HEK293 (cell line): Measurements from ENCODE around the gene JCAD.

ENCODE experiments used
- EGR2 ChIP-seq: fragments of 450-650 bp; formaldehyde crosslinking; IDR thresholded peaks from 2 replicates; pipeline ENCODE4 v1.5.1; 2016; ENCODE audit warnings: low read depth, missing biosample characterization, missing genetic modification characterization
- GLIS1 ChIP-seq: fragments of 450-650 bp; formaldehyde crosslinking; IDR thresholded peaks from 2 replicates; pipeline ENCODE4 v1.5.1; 2016; ENCODE audit warnings: missing biosample characterization, missing genetic modification characterization
- KLF1 ChIP-seq: fragments of 450-650 bp; formaldehyde crosslinking; IDR thresholded peaks from 2 replicates; pipeline ENCODE4 v1.5.1; 2016; ENCODE audit warnings: missing biosample characterization, missing genetic modification characterization
- KLF16 ChIP-seq: fragments of 450-650 bp; formaldehyde crosslinking; IDR thresholded peaks from 2 replicates; pipeline ENCODE4 v1.5.1; 2017; ENCODE audit warnings: missing biosample characterization, missing genetic modification characterization
- ZBTB49 ChIP-seq: fragments of 450-650 bp; formaldehyde crosslinking; IDR thresholded peaks from 2 replicates; pipeline ENCODE4 v1.5.1; 2016; ENCODE audit warnings: missing biosample characterization, missing genetic modification characterization, low read depth
- ZFHX2 ChIP-seq: fragments of 450-650 bp; formaldehyde crosslinking; conservative IDR thresholded peaks from 2 replicates; pipeline ENCODE4 v1.5.1; 2016; ENCODE audit warnings: missing biosample characterization, missing genetic modification characterization
- ZFP37 ChIP-seq: fragments of 450-650 bp; formaldehyde crosslinking; IDR thresholded peaks from 2 replicates; pipeline ENCODE4 v1.5.1; 2016; ENCODE audit warnings: missing biosample characterization, missing genetic modification characterization
- ZNF10 ChIP-seq: fragments of 450-650 bp; formaldehyde crosslinking; IDR thresholded peaks from 2 replicates; pipeline ENCODE4 v1.5.1; 2017; ENCODE audit warnings: missing biosample characterization, missing genetic modification characterization
- ZNF114 ChIP-seq: fragments of 450-650 bp; formaldehyde crosslinking; IDR thresholded peaks from 2 replicates; pipeline ENCODE4 v1.5.0; 2017; ENCODE audit warnings: missing biosample characterization, missing genetic modification characterization
- ZNF169 ChIP-seq: fragments of 450-650 bp; formaldehyde crosslinking; IDR thresholded peaks from 2 replicates; pipeline ENCODE4 v1.5.1; 2016; ENCODE audit warnings: missing biosample characterization, missing genetic modification characterization
- ZNF24 ChIP-seq: fragments of 450-650 bp; formaldehyde crosslinking; IDR thresholded peaks from 2 replicates; pipeline ENCODE4 v1.5.1; 2016; ENCODE audit warnings: missing biosample characterization, missing genetic modification characterization
- ZNF302 ChIP-seq: fragments of 450-650 bp; formaldehyde crosslinking; IDR thresholded peaks from 2 replicates; pipeline ENCODE4 v1.5.1; 2016; ENCODE audit warnings: missing biosample characterization, missing genetic modification characterization, low read depth
- ZNF366 ChIP-seq: fragments of 450-650 bp; formaldehyde crosslinking; conservative IDR thresholded peaks from 2 replicates; pipeline ENCODE4 v1.5.1; 2016; ENCODE audit warnings: missing biosample characterization, missing genetic modification characterization
- ZNF394 ChIP-seq: fragments of 450-650 bp; formaldehyde crosslinking; IDR thresholded peaks from 2 replicates; pipeline ENCODE4 v1.5.1; 2016; ENCODE audit warnings: missing biosample characterization, missing genetic modification characterization, mild to moderate bottlenecking, moderate library complexity, borderline replicate concordance
- ZNF404 ChIP-seq: fragments of 450-650 bp; formaldehyde crosslinking; IDR thresholded peaks from 2 replicates; pipeline ENCODE4 v1.5.1; 2017; ENCODE audit warnings: missing biosample characterization, missing genetic modification characterization
- ZNF555 ChIP-seq: fragments of 450-650 bp; formaldehyde crosslinking; conservative IDR thresholded peaks from 2 replicates; pipeline ENCODE4 v1.5.1; 2017; ENCODE audit warnings: missing biosample characterization, mild to moderate bottlenecking, missing genetic modification characterization, inconsistent platforms
- ZNF596 ChIP-seq: fragments of 450-650 bp; IDR thresholded peaks from 2 replicates; pipeline ENCODE4 v1.5.0; 2018; ENCODE audit warnings: missing biosample characterization, mild to moderate bottlenecking, missing genetic modification characterization, moderate library complexity
- ZNF623 ChIP-seq: fragments of 450-650 bp; formaldehyde crosslinking; IDR thresholded peaks from 2 replicates; pipeline ENCODE4 v1.5.1; 2016; ENCODE audit warnings: missing biosample characterization, missing genetic modification characterization
- ZNF664 ChIP-seq: fragments of 450-650 bp; formaldehyde crosslinking; IDR thresholded peaks from 2 replicates; pipeline ENCODE4 v1.5.1; 2016; ENCODE audit warnings: missing biosample characterization, missing genetic modification characterization
- ZNF670 ChIP-seq: fragments of 450-650 bp; formaldehyde crosslinking; IDR thresholded peaks from 2 replicates; pipeline ENCODE4 v1.5.1; 2016; ENCODE audit warnings: missing biosample characterization, missing genetic modification characterization, low read depth
- ZNF837 ChIP-seq: fragments of 450-650 bp; formaldehyde crosslinking; IDR thresholded peaks from 2 replicates; pipeline ENCODE4 v1.5.1; 2016; ENCODE audit warnings: missing biosample characterization, missing genetic modification characterization
- ZSCAN18 ChIP-seq: fragments of 450-650 bp; formaldehyde crosslinking; IDR thresholded peaks from 2 replicates; pipeline ENCODE4 v1.5.1; 2016; ENCODE audit warnings: missing biosample characterization, missing genetic modification characterization
- ZSCAN30 ChIP-seq: fragments of 450-650 bp; IDR thresholded peaks from 2 replicates; pipeline ENCODE4 v1.5.1; 2018; ENCODE audit warnings: missing biosample characterization, mild to moderate bottlenecking, missing genetic modification characterization, moderate library complexity
- TF ChIP-seq, protein P1 (sequence below): fragments of 450-650 bp; formaldehyde crosslinking; IDR thresholded peaks from 2 replicates; pipeline ENCODE4 v1.5.1; 2016; ENCODE audit warnings: missing biosample characterization, missing genetic modification characterization
- TF ChIP-seq, protein P2 (sequence below): fragments of 450-650 bp; formaldehyde crosslinking; IDR thresholded peaks from 2 replicates; pipeline ENCODE4 v1.5.1; 2016; ENCODE audit warnings: missing biosample characterization, missing genetic modification characterization, low read depth
- TF ChIP-seq, protein P3 (sequence below): fragments of 450-650 bp; formaldehyde crosslinking; IDR thresholded peaks from 2 replicates; pipeline ENCODE4 v1.5.1; 2016; ENCODE audit warnings: missing biosample characterization, missing genetic modification characterization
- TF ChIP-seq, protein P4 (sequence below): fragments of 450-650 bp; formaldehyde crosslinking; IDR thresholded peaks from 2 replicates; pipeline ENCODE4 v1.5.1; 2016; ENCODE audit warnings: missing biosample characterization, missing genetic modification characterization, borderline replicate concordance
- TF ChIP-seq, protein P5 (sequence below): fragments of 450-650 bp; formaldehyde crosslinking; IDR thresholded peaks from 2 replicates; pipeline ENCODE4 v1.5.1; 2016; ENCODE audit warnings: missing biosample characterization, missing genetic modification characterization

The JCAD gene

GRCh38 chr10:30057894-30058556 lies 1.4 kb downstream of the JCAD start (continued):
- TF ChIP-seq, protein P1, sequence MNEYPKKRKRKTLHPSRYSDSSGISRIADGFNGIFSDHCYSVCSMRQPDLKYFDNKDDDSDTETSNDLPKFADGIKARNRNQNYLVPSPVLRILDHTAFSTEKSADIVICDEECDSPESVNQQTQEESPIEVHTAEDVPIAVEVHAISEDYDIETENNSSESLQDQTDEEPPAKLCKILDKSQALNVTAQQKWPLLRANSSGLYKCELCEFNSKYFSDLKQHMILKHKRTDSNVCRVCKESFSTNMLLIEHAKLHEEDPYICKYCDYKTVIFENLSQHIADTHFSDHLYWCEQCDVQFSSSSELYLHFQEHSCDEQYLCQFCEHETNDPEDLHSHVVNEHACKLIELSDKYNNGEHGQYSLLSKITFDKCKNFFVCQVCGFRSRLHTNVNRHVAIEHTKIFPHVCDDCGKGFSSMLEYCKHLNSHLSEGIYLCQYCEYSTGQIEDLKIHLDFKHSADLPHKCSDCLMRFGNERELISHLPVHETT (tag by site-specific recombination), result no peak
- TF ChIP-seq ZNF169 (tag by site-specific recombination) (no peak), KLF1 (tag by site-specific recombination) (no peak), ZNF596 (no peak), ZBTB49 (tag by site-specific recombination) (no peak), ZNF394 (tag by site-specific recombination) (no peak), ZNF837 (no peak), ZNF670 (tag by site-specific recombination) (no peak), ZNF10 (tag by site-specific recombination) (no peak), ZSCAN30 (tag by site-specific recombination) (no peak), ZNF24 (no peak), ZFP37 (tag by site-specific recombination) (no peak), ZFHX2 (peak; percentile 96), ZNF664 (no peak), ZNF555 (no peak), EGR2 (tag by site-specific recombination) (peak; percentile 96), ZNF404 (no peak), ZNF366 (tag by site-specific recombination) (no peak), GLIS1 (tag by site-specific recombination) (no peak), ZNF623 (tag by site-specific recombination) (no peak), ZSCAN18 (tag by site-specific recombination) (no peak), ZNF302 (no peak), KLF16 (tag by site-specific recombination) (no peak), ZNF114 (tag by site-specific recombination) (no peak)
- TF ChIP-seq, protein P2, sequence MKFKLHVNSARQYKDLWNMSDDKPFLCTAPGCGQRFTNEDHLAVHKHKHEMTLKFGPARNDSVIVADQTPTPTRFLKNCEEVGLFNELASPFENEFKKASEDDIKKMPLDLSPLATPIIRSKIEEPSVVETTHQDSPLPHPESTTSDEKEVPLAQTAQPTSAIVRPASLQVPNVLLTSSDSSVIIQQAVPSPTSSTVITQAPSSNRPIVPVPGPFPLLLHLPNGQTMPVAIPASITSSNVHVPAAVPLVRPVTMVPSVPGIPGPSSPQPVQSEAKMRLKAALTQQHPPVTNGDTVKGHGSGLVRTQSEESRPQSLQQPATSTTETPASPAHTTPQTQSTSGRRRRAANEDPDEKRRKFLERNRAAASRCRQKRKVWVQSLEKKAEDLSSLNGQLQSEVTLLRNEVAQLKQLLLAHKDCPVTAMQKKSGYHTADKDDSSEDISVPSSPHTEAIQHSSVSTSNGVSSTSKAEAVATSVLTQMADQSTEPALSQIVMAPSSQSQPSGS (tag by site-specific recombination), result no peak
- TF ChIP-seq, protein P3, sequence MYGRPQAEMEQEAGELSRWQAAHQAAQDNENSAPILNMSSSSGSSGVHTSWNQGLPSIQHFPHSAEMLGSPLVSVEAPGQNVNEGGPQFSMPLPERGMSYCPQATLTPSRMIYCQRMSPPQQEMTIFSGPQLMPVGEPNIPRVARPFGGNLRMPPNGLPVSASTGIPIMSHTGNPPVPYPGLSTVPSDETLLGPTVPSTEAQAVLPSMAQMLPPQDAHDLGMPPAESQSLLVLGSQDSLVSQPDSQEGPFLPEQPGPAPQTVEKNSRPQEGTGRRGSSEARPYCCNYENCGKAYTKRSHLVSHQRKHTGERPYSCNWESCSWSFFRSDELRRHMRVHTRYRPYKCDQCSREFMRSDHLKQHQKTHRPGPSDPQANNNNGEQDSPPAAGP (tag by site-specific recombination), result no peak
- TF ChIP-seq, protein P4, sequence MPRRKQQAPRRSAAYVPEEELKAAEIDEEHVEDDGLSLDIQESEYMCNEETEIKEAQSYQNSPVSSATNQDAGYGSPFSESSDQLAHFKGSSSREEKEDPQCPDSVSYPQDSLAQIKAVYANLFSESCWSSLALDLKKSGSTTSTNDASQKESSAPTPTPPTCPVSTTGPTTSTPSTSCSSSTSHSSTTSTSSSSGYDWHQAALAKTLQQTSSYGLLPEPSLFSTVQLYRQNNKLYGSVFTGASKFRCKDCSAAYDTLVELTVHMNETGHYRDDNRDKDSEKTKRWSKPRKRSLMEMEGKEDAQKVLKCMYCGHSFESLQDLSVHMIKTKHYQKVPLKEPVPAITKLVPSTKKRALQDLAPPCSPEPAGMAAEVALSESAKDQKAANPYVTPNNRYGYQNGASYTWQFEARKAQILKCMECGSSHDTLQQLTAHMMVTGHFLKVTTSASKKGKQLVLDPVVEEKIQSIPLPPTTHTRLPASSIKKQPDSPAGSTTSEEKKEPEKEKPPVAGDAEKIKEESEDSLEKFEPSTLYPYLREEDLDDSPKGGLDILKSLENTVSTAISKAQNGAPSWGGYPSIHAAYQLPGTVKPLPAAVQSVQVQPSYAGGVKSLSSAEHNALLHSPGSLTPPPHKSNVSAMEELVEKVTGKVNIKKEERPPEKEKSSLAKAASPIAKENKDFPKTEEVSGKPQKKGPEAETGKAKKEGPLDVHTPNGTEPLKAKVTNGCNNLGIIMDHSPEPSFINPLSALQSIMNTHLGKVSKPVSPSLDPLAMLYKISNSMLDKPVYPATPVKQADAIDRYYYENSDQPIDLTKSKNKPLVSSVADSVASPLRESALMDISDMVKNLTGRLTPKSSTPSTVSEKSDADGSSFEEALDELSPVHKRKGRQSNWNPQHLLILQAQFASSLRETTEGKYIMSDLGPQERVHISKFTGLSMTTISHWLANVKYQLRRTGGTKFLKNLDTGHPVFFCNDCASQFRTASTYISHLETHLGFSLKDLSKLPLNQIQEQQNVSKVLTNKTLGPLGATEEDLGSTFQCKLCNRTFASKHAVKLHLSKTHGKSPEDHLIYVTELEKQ (tag by site-specific recombination), result no peak
- TF ChIP-seq, protein P5, sequence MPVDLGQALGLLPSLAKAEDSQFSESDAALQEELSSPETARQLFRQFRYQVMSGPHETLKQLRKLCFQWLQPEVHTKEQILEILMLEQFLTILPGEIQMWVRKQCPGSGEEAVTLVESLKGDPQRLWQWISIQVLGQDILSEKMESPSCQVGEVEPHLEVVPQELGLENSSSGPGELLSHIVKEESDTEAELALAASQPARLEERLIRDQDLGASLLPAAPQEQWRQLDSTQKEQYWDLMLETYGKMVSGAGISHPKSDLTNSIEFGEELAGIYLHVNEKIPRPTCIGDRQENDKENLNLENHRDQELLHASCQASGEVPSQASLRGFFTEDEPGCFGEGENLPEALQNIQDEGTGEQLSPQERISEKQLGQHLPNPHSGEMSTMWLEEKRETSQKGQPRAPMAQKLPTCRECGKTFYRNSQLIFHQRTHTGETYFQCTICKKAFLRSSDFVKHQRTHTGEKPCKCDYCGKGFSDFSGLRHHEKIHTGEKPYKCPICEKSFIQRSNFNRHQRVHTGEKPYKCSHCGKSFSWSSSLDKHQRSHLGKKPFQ (tag by site-specific recombination), result peak; percentile 82
